HG03066 (cell line): ENCODE results near the gene SYTL5.

ENCODE experiments used
- ATAC-seq: cut with Tn5 transposase; IDR thresholded peaks from one replicate; pipeline ENCODE4 v1.9.1; 2021; ENCODE audit warnings: low read depth; ENCODE audit not compliant: unreplicated experiment

SYTL5 gene

GRCh38 chrX:38127961-38128360 lies 121.6 kb downstream of the SYTL5 start:
- no peak for ATAC-seq

GRCh38 chrX:38129366-38129765 lies 123.0 kb downstream of the SYTL5 start:
- no peak for ATAC-seq

GRCh38 chrX:38138157-38138891 lies 132.0 kb downstream of the SYTL5 start:
- no peak for ATAC-seq

GRCh38 chrX:38138900-38139299 lies 132.5 kb downstream of the SYTL5 start:
- ATAC-seq: no peak

GRCh38 chrX:38142610-38143009 lies 136.3 kb downstream of the SYTL5 start:
- no peak for ATAC-seq

GRCh38 chrX:38149016-38149415 lies 142.7 kb downstream of the SYTL5 start:
- ATAC-seq: no peak

DNA sequence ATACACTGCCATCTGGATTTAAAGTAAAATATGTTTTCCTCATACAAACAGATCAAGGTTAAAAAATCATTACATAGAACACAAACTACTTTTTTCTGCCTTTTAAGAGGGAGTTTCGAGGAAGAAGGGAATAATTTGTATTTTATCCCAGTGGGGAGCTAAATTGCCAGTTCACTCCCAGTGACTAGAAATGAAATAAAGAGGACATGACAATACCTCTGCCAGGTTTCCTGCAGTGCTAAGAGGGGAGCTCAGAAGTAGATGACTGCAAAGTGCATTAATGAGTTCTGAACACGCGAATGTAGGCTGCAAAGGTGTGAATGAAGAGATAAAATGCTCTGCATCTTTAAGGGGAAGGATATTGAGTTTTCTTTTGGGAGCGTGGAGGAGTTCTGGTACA lies 144.6 kb downstream of the SYTL5 start:
- no peak for ATAC-seq

DNA sequence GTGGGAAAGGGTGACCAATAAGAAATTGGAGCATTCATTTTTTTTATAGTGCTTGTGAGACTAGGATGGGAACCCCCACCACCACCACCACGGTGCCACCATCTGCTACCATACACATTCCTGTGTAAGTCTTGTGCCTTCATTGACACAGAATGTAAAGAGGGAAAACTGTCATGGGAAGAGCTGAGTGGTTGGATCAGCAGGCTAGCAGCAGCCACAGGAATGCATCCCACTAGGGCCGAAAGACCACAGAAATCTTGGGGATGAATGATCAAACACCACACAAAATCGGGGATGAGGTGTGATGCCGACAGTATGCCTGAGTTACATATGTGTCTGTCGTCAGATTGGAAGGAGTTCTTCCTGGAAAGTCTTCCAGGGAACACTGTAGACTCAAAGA lies 145.1 kb downstream of the SYTL5 start:
- ATAC-seq: no peak

GRCh38 chrX:38154340-38154739 lies 148.0 kb downstream of the SYTL5 start:
- no peak for ATAC-seq

DNA sequence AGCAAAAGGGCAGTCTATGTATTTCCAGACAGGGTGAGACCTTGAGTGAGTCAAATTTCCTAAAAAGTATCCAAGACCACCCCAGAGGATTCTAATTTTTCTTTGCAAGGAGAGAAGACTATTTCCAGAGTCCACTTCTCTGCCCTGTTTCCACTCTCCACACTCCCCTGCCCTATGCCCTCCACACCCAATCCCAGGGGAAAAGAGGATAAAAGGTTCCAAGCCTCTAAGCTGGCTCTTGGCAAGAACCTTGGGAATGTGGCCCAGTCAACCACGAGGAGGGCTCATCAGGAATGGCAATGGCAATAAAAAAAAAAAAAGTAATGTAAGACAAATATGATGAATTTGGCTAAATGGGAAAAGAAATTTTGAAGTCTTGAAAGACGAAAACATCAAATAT lies 148.5 kb downstream of the SYTL5 start:
- ATAC-seq: no peak

DNA sequence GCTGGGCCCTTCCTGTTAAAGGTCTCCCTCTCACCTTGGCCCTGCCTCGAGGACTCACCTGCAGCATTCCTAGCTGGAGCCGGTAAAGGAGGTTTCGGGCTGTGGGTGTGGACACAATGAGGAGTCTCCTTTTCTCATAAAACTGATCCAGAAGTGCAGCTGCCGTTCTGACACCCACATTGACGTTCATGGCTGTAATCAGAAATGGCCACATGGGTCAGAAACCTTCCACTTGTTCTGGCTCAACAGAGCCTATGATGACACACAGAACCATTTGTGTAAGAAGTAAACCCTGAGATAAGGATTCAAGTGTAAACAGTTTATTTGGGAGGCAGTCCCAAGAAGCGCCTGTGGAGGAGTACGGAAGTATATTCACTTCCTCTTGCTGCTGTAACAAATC lies 150.5 kb downstream of the SYTL5 start:
- ATAC-seq: no peak

GRCh38 chrX:38163193-38163592 lies 156.8 kb downstream of the SYTL5 start:
- ATAC-seq: no peak

DNA sequence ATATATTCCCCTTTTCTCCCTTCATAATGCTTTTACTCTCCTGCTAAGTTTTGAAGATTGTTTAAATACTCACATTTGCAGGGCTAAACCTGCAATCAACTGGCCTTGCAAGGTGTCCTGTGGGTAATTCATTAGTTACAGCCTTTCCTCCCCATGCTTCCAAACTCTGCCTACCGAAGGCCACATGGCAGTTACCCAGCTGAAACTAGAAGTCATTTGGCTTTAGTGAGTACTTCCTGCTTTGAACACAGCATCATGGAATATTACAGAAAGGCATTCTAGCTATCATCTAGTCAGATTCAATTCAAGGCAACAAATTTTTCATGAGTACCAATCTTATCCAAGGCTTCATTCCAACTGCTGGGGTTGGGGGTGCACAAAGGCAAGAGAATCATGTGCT lies 158.7 kb downstream of the SYTL5 start:
- no peak for ATAC-seq

- ATAC-seq: no peak
These were observed 160.2 kb downstream of the SYTL5 start for GRCh38 chrX:38166478-38167083.

GRCh38 chrX:38170556-38170955 lies 164.2 kb downstream of the SYTL5 start:
- no peak for ATAC-seq

DNA sequence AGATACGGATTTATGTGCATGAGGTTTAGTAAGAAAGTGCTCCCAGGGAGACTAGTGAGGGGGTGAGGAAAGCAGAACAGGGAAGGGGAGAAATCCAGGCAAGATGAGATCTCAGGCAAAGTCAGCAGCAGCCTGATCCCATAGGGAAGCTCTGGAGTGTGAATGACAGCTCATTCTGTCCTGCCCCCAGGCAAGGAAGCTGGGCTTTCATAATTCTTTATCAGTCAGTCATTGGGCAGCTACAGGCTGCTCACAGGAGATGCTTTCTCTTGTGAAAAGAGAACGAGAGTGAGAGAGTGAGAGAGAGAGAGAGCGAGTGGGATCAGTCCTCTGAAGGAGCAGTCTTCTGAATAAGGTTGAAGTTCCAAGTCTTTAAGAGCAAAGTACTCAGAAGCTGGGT lies 166.2 kb downstream of the SYTL5 start:
- ATAC-seq: no peak

- ATAC-seq: no peak
These were observed 168.8 kb downstream of the SYTL5 start for GRCh38 chrX:38175139-38175538.

- no peak for ATAC-seq
These were observed 172.0 kb downstream of the SYTL5 start for GRCh38 chrX:38178396-38178795.
